ENCODE measurements around the gene ATP1B1.

The ATP1B1 gene

DNA sequence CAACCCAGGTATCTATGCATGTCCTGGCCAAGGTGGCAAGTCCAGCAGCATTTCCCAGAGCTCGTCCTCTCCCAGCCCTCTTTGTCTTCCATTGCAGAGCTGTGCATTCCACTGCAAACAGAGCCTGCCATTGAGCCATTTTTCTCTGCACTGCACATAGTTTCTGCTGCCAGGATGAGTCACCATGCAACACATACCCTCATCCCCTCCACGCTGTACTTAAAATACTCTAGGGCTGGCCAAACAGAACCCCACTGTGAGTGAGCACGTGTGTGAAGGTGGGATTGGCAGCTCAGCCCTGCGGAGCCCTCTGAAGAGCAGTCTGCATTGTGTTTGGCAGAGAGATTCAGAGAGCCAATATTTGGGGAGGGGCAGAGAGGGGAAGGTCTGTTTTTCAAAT, 3.9 kb upstream of the ATP1B1 start (continued):
- TF ChIP-seq, protein P1, sequence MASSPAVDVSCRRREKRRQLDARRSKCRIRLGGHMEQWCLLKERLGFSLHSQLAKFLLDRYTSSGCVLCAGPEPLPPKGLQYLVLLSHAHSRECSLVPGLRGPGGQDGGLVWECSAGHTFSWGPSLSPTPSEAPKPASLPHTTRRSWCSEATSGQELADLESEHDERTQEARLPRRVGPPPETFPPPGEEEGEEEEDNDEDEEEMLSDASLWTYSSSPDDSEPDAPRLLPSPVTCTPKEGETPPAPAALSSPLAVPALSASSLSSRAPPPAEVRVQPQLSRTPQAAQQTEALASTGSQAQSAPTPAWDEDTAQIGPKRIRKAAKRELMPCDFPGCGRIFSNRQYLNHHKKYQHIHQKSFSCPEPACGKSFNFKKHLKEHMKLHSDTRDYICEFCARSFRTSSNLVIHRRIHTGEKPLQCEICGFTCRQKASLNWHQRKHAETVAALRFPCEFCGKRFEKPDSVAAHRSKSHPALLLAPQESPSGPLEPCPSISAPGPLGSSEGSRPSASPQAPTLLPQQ (tag by site-specific recombination; IDR thresholded peaks at IDR 0.05): no peak
- TF ChIP-seq KLF16 (tag by site-specific recombination; IDR thresholded peaks at IDR 0.05) (no peak), ZNF426 (tag by site-specific recombination; IDR thresholded peaks at IDR 0.05) (no peak), ZNF658 (tag by site-specific recombination; IDR thresholded peaks at IDR 0.05) (no peak), ZBTB8A (tag by site-specific recombination; IDR thresholded peaks at IDR 0.05) (peak; percentile 64), ZNF155 (tag by site-specific recombination; IDR thresholded peaks at IDR 0.05) (no peak), SCRT2 (tag by site-specific recombination; IDR thresholded peaks at IDR 0.05) (peak; percentile 36; the same call in 1 of the 2 replicates), ZNF169 (tag by site-specific recombination; IDR thresholded peaks at IDR 0.05) (no peak), ZNF335 (tag by site-specific recombination; conservative IDR thresholded peaks at IDR 0.05) (no peak; the same call in 1 of the 2 replicates), ZNF529 (tag by site-specific recombination; IDR thresholded peaks at IDR 0.05; ENCODE audit: insufficient replicate concordance) (no peak), HOXC10 (CRISPR knock-in tag; IDR thresholded peaks at IDR 0.05) (no peak), HOXD13 (CRISPR knock-in tag; IDR thresholded peaks at IDR 0.05; ENCODE audit: borderline replicate concordance) (no peak), ZBTB20 (tag by site-specific recombination; IDR thresholded peaks at IDR 0.05) (peak; percentile 38; the same call in 1 of the 2 replicates), ZNF776 (tag by site-specific recombination; IDR thresholded peaks at IDR 0.05; ENCODE audit: borderline replicate concordance) (no peak), ZNF561 (tag by site-specific recombination; IDR thresholded peaks at IDR 0.05; ENCODE audit: borderline replicate concordance) (0 out of 2 replicates have a peak, but pooled peaks have one; percentile 36), ZNF623 (tag by site-specific recombination; IDR thresholded peaks at IDR 0.05) (no peak), SP3 (tag by site-specific recombination; IDR thresholded peaks at IDR 0.05) (no peak), BCL11A (tag by site-specific recombination; IDR thresholded peaks at IDR 0.05; ENCODE audit: low read depth) (no peak)
- TF ChIP-seq, protein P2, sequence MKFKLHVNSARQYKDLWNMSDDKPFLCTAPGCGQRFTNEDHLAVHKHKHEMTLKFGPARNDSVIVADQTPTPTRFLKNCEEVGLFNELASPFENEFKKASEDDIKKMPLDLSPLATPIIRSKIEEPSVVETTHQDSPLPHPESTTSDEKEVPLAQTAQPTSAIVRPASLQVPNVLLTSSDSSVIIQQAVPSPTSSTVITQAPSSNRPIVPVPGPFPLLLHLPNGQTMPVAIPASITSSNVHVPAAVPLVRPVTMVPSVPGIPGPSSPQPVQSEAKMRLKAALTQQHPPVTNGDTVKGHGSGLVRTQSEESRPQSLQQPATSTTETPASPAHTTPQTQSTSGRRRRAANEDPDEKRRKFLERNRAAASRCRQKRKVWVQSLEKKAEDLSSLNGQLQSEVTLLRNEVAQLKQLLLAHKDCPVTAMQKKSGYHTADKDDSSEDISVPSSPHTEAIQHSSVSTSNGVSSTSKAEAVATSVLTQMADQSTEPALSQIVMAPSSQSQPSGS (tag by site-specific recombination; IDR thresholded peaks at IDR 0.05; ENCODE audit: low read depth): no peak
- TF ChIP-seq, protein P3, sequence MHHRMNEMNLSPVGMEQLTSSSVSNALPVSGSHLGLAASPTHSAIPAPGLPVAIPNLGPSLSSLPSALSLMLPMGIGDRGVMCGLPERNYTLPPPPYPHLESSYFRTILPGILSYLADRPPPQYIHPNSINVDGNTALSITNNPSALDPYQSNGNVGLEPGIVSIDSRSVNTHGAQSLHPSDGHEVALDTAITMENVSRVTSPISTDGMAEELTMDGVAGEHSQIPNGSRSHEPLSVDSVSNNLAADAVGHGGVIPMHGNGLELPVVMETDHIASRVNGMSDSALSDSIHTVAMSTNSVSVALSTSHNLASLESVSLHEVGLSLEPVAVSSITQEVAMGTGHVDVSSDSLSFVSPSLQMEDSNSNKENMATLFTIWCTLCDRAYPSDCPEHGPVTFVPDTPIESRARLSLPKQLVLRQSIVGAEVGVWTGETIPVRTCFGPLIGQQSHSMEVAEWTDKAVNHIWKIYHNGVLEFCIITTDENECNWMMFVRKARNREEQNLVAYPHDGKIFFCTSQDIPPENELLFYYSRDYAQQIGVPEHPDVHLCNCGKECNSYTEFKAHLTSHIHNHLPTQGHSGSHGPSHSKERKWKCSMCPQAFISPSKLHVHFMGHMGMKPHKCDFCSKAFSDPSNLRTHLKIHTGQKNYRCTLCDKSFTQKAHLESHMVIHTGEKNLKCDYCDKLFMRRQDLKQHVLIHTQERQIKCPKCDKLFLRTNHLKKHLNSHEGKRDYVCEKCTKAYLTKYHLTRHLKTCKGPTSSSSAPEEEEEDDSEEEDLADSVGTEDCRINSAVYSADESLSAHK (tag by site-specific recombination; IDR thresholded peaks at IDR 0.05): no peak
- TF ChIP-seq, protein P4, sequence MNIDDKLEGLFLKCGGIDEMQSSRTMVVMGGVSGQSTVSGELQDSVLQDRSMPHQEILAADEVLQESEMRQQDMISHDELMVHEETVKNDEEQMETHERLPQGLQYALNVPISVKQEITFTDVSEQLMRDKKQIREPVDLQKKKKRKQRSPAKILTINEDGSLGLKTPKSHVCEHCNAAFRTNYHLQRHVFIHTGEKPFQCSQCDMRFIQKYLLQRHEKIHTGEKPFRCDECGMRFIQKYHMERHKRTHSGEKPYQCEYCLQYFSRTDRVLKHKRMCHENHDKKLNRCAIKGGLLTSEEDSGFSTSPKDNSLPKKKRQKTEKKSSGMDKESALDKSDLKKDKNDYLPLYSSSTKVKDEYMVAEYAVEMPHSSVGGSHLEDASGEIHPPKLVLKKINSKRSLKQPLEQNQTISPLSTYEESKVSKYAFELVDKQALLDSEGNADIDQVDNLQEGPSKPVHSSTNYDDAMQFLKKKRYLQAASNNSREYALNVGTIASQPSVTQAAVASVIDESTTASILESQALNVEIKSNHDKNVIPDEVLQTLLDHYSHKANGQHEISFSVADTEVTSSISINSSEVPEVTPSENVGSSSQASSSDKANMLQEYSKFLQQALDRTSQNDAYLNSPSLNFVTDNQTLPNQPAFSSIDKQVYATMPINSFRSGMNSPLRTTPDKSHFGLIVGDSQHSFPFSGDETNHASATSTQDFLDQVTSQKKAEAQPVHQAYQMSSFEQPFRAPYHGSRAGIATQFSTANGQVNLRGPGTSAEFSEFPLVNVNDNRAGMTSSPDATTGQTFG (tag by site-specific recombination; IDR thresholded peaks at IDR 0.05; ENCODE audit: borderline replicate concordance): no peak
